ENCODE results near the gene SEL1L2. TPM values are rescaled to one million over a fixed set of nuclear protein-coding genes. Genes with fewer than 3 reads are reported as not detected.

Gene SEL1L2
- polyA plus RNA-seq, 2 of the 4 experiments (the other 2 are of a cell fraction), result not detected

DNA sequence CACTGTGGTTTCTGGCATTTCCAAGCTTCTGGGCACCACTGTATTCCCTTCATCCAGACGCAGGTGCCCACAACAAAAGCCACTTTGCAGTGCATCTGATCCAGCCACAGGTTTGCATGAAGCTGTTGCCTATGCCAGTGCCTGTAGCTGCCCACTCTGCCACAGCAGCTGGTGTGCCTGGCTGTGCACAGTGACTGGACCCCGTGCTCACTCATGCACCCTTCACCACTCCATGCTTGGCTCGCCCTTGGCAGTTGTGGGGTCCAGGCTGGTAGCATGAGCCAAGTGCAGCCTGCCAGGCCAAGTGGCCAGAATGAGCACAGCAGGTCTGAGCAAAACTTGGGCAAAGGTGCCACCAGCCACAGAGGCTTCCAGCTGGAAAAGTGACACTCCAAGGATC, 42.7 kb downstream of the SEL1L2 start:
- Histone ChIP-seq H3K4me1 (no peaks in the 10 kb centered on the region), H3K27ac (no peak overlapping the region), H3K9me3 (no peaks in the 10 kb centered on the region), H3K4me3 (no peak overlapping the region), H3K4me2 (no peak overlapping the region)
- TF ChIP-seq CEBPB (IDR thresholded peaks at IDR 0.05) (no peak), MAZ (IDR thresholded peaks at IDR 0.05; ENCODE audit: borderline replicate concordance, low read depth, low read length) (no peak), MAFK (IDR thresholded peaks at IDR 0.05; ENCODE audit: partially characterized antibody) (no peak)
- TF ChIP-seq, protein P1, sequence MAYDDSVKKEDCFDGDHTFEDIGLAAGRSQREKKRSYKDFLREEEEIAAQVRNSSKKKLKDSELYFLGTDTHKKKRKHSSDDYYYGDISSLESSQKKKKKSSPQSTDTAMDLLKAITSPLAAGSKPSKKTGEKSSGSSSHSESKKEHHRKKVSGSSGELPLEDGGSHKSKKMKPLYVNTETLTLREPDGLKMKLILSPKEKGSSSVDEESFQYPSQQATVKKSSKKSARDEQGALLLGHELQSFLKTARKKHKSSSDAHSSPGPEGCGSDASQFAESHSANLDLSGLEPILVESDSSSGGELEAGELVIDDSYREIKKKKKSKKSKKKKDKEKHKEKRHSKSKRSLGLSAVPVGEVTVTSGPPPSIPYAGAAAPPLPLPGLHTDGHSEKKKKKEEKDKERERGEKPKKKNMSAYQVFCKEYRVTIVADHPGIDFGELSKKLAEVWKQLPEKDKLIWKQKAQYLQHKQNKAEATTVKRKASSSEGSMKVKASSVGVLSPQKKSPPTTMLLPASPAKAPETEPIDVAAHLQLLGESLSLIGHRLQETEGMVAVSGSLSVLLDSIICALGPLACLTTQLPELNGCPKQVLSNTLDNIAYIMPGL (CRISPR knock-in tag; IDR thresholded peaks at IDR 0.05; ENCODE audit: borderline replicate concordance), result no peak
- TF ChIP-seq, protein P2, sequence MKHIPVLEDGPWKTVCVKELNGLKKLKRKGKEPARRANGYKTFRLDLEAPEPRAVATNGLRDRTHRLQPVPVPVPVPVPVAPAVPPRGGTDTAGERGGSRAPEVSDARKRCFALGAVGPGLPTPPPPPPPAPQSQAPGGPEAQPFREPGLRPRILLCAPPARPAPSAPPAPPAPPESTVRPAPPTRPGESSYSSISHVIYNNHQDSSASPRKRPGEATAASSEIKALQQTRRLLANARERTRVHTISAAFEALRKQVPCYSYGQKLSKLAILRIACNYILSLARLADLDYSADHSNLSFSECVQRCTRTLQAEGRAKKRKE (CRISPR knock-in tag; IDR thresholded peaks at IDR 0.05; ENCODE audit: low read depth), result no peak
- FAIRE-seq, result no peak
- no peak for DNase-seq (ENCODE audit: low read depth in 1 of 2, low spot score in 1 of 2)
- ATAC-seq, result no peak
- POLR2A ChIA-PET, result interaction anchor here (0.6 kb wide), 1 partner anchor 11 kb away, joined by 5 read pairs; no protein-coding TSS in a partner anchor
- CTCF ChIA-PET, result interaction anchor here (0.6 kb wide), 1 partner anchor 127 kb away, joined by 3 read pairs; no protein-coding TSS in a partner anchor
- WGBS (ENCODE audit: missing lambda C conversion rate), result 3% methylated on average over 3 of the region's 3 CpGs

DNA sequence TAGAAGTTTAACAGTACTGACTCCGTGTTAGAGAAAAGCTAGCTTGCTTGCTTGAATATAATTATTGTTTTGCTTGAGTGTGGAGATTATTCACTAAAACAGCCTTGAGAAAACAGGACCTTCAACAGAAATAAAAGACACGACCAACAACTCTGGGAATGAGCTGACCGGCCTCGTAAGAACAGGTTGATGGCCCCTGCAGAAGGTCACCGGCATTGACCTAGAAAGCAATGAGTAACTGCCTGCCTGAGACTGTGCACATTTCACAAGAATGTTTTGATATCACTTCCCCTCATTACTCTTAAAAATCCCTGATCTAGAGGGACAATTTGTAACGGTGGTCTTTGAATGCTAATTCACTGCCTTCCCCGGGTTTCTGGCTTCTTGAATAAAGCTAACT, 49.4 kb downstream of the SEL1L2 start:
- TF ChIP-seq, protein P3, sequence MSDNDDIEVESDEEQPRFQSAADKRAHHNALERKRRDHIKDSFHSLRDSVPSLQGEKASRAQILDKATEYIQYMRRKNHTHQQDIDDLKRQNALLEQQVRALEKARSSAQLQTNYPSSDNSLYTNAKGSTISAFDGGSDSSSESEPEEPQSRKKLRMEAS (IDR thresholded peaks at IDR 0.05), result no peak
- TF ChIP-seq NR3C1 (IDR thresholded peaks at IDR 0.05) (no peak), RNF2 (IDR thresholded peaks at IDR 0.05; ENCODE audit: borderline replicate concordance, low read depth) (no peak), RCOR1 (IDR thresholded peaks at IDR 0.05; ENCODE audit: low read depth, low read length) (no peak), TP53 (CRISPR knock-in tag; IDR thresholded peaks at IDR 0.05) (no peak)
- DNase-seq (ENCODE audit: low read depth in 1 of 2, low spot score in 1 of 2) (no peak), ATAC-seq (no peak; a peak in 1 of 6 replicates), FAIRE-seq (no peak)
- Histone ChIP-seq H3K4me3 (no peak overlapping the region), H3K9me3 (peaks cover 11% of the 10 kb centered on the region; the same call in 1 of the 3 replicates), H3K4me1 (no peaks in the 10 kb centered on the region), H3K4me2 (no peak overlapping the region), H3K27ac (no peak overlapping the region)
- 19% methylated on average over 7 of the region's 7 CpGs for WGBS (ENCODE audit: missing lambda C conversion rate)
- ChIA-PET CTCF (interaction anchor here (1.0 kb wide), 1 partner anchor 23 kb away, joined by 3 read pairs; no protein-coding TSS in a partner anchor), POLR2A (interaction anchor here (0.6 kb wide), 1 partner anchor 147 kb away, joined by 4 read pairs; no protein-coding TSS in a partner anchor)

DNA sequence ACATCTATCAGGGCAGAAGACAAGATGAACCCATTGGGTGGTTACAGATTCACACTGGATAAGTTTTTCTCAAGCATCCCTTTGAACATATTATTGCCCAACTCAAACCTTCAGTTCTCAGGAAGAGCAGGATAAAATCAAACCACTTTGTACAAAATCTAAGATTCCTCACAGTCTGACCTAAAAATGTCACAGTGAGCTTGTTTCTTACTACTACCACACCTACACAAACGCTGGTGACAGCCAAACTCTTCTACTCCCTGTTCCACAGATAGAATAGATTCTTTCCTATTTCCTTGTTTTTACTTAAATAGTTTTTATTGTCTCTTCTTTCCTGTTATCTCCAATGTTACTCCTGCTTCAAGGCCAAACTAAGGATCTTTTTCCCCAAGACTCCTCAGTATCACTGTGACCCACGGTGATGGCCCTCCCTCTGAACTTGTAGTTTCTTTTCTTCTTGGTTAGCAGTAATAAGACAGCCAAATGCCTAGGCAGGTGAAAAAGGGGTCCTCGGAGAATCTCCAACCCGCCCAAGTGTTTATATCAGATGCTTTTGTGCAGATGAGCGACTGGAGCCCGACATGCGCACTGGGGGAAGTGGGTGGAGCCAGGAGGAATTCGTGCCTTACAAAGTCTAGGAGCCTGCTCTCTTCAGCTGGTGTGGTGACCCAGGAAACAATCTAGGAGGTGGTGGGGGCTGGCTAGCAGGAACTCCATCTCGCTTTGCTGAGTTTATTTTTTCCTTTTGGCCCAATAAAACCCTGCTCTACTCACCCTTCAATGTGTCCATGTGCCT, 53.4 kb downstream of the SEL1L2 start:
- DNase-seq (ENCODE audit: low read depth in 1 of 2, low spot score in 1 of 2), result no peak
- peak overlapping the region; percentile 35; the same call in 1 of the 3 replicates for H3K4me2 ChIP-seq
- ChIA-PET POLR2A (no interaction called here), CTCF (no interaction called here)
- no peaks in the 10 kb centered on the region for H3K4me1 ChIP-seq
- FAIRE-seq, result no peak
- H3K27ac ChIP-seq, result no peak overlapping the region
- no peak overlapping the region for H3K4me3 ChIP-seq
- peaks cover 13% of the 10 kb centered on the region; the same call in 1 of the 3 replicates for H3K9me3 ChIP-seq
- 13% methylated on average over 9 of the region's 9 CpGs for WGBS (ENCODE audit: missing lambda C conversion rate)
- ATAC-seq, result peak in 1 of 2 experiments; percentile 51; a peak in 2 of 6 replicates
- TF ChIP-seq EHMT2 (IDR thresholded peaks at IDR 0.05; ENCODE audit: low read depth), result no peak
- no peak for TF ChIP-seq HOXB13 (CRISPR knock-in tag; IDR thresholded peaks at IDR 0.05; ENCODE audit: low read depth)

DNA sequence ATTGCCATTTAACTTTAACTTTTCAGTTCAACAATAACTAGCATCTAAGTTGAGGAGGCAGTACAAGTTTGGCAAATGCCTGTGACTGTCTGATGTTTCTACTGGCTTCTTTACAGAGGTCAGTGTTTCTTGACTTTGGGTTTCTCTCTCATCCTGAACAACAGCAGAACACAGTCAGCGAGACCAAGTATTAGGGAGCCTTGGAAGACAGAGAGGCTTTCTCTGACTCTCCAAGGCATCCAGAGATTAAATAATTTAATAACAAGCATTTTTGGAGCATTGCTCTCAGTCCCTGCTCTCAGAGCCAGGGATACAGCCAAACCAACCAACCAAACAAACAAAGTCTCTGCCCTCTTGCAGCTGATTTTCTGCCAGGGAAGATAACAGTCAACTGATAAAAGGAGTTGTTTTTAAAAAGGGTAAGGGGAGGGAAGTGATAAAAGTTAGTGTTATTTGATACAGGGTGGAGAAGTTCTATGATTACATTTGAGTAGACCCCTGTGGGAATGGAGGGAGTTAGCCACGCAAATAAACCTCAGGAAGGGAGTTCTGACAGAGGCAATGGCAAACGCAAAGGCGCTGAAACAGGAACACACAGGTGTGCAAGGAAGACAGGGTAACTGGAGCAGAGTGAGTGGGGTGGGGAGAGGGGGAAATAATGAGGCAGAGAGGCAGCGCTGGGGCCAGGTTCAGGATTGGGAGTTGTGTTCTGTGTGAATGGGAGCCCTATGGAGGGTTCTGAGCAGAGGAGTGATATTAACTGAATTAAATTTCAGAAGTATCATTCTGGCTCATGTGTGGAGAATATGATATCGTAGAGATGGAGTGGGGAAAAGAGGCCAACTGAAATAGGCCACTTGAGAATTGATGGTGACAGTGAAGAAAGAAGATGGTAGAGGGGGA, 55.2 kb downstream of the SEL1L2 start:
- FAIRE-seq, result no peak
- Histone ChIP-seq H3K4me1 (no peaks in the 10 kb centered on the region), H3K4me3 (no peak overlapping the region), H3K27ac (no peak overlapping the region), H3K9me3 (peaks cover 13% of the 10 kb centered on the region; the same call in 1 of the 3 replicates), H3K4me2 (no peak overlapping the region)
- DNase-seq (ENCODE audit: low read depth in 1 of 2, low spot score in 1 of 2), result no peak
- ChIA-PET CTCF (no interaction called here), POLR2A (no interaction called here)
- 27% methylated on average over 6 of the region's 6 CpGs for WGBS (ENCODE audit: missing lambda C conversion rate)
- no peak for ATAC-seq
- no peak for TF ChIP-seq PHF8 (IDR thresholded peaks at IDR 0.05; ENCODE audit: borderline replicate concordance, low read depth)
- TF ChIP-seq ZSCAN20 (CRISPR knock-in tag; IDR thresholded peaks at IDR 0.05), result no peak
- TF ChIP-seq RARB (CRISPR knock-in tag; IDR thresholded peaks at IDR 0.05), result no peak
- no peak for TF ChIP-seq MYC (IDR thresholded peaks at IDR 0.05; ENCODE audit: borderline replicate concordance, low read length)
- TF ChIP-seq NPAS2 (CRISPR knock-in tag; IDR thresholded peaks at IDR 0.05; ENCODE audit: borderline replicate concordance), result no peak
- TF ChIP-seq HOXA7 (CRISPR knock-in tag; IDR thresholded peaks at IDR 0.05), result no peak
- no peak for TF ChIP-seq EP300 (IDR thresholded peaks at IDR 0.05)
- no peak for TF ChIP-seq RAD21 (conservative IDR thresholded peaks at IDR 0.05 in 1 of 2, IDR thresholded peaks at IDR 0.05 in 1 of 2)
- TF ChIP-seq POLR2A (IDR thresholded peaks at IDR 0.05; ENCODE audit: low read length), result no peak
- no peak for TF ChIP-seq TFCP2L1 (CRISPR knock-in tag; IDR thresholded peaks at IDR 0.05)
- TF ChIP-seq, protein P4, sequence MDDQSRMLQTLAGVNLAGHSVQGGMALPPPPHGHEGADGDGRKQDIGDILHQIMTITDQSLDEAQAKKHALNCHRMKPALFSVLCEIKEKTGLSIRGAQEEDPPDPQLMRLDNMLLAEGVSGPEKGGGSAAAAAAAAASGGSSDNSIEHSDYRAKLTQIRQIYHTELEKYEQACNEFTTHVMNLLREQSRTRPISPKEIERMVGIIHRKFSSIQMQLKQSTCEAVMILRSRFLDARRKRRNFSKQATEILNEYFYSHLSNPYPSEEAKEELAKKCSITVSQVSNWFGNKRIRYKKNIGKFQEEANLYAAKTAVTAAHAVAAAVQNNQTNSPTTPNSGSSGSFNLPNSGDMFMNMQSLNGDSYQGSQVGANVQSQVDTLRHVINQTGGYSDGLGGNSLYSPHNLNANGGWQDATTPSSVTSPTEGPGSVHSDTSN (IDR thresholded peaks at IDR 0.05), result no peak
- TF ChIP-seq SMC3 (IDR thresholded peaks at IDR 0.05), result no peak
- TF ChIP-seq CEBPB (IDR thresholded peaks at IDR 0.05), result no peak
- no peak for TF ChIP-seq CBX8 (IDR thresholded peaks at IDR 0.05)
